Neural progenitor cell (in vitro differentiated cells): ENCODE results near the gene RAG1. TPM values are rescaled to one million over a fixed set of nuclear protein-coding genes. Genes with fewer than 3 reads are reported as not detected.

ENCODE experiments used
- DNase-seq: peaks from one replicate; pipeline ENCODE4 v3.0.0-alpha.2; 2016; ENCODE audit warnings: low spot score
- H2AFZ ChIP-seq: fragments of 200-600 bp; sonication (generic); replicated peaks from 2 replicates; pipeline ENCODE4 v1.6.1; 2016; ENCODE audit warnings: antibody characterized with exemption
- H3F3A ChIP-seq: fragments of 200-600 bp; sonication (generic); 2 replicates; pipeline ENCODE4 v1.6.1; 2016; ENCODE audit warnings: antibody characterized with exemption, low read depth
- H3K27ac ChIP-seq: fragments of 200-600 bp; sonication (generic); 2 replicates; pipeline ENCODE4 v1.5.1; 2016; ENCODE audit warnings: mild to moderate bottlenecking
- H3K27me3 ChIP-seq: fragments of 200-600 bp; sonication (generic); 2 replicates; pipeline ENCODE4 v1.6.1; 2016; ENCODE audit warnings: mild to moderate bottlenecking, moderate library complexity
- H3K36me3 ChIP-seq: fragments of 200-600 bp; sonication (generic); 2 replicates; pipeline ENCODE4 v1.5.1; 2016
- H3K4me1 ChIP-seq: fragments of 200-600 bp; sonication (generic); 2 replicates; pipeline ENCODE4 v1.6.1; 2016; ENCODE audit warnings: mixed run types
- H3K4me2 ChIP-seq: fragments of 200-600 bp; sonication (generic); 2 replicates; pipeline ENCODE4 v1.6.1; 2016
- H3K4me3 ChIP-seq: fragments of 200-600 bp; sonication (generic); 2 replicates; pipeline ENCODE4 v1.5.1; 2016
- H3K79me2 ChIP-seq: fragments of 200-600 bp; sonication (generic); 2 replicates; pipeline ENCODE4 v1.6.1; 2016; ENCODE audit warnings: low read depth
- H3K9ac ChIP-seq: fragments of 200-600 bp; sonication (generic); 2 replicates; pipeline ENCODE4 v1.6.1; 2016
- H3K9me3 ChIP-seq: fragments of 200-600 bp; sonication (generic); 2 replicates; pipeline ENCODE4 v1.5.1; 2016; ENCODE audit warnings: low read depth
- H4K20me1 ChIP-seq: fragments of 200-600 bp; sonication (generic); 2 replicates; pipeline ENCODE4 v1.6.1; 2016; ENCODE audit warnings: low read depth
- H3K27ac Mint-ChIP-seq: 3 replicates; pipeline ENCODE4 v1.8.0; 2021; ENCODE audit warnings: mixed read lengths
- H3K27me3 Mint-ChIP-seq: 2 replicates; pipeline ENCODE4 v1.8.0; 2022; ENCODE audit warnings: low read depth, mild to moderate bottlenecking, inconsistent platforms, moderate library complexity, mixed read lengths; ENCODE audit not compliant: insufficient read depth
- H3K36me3 Mint-ChIP-seq: 3 replicates; pipeline ENCODE4 v1.8.0; 2021; ENCODE audit warnings: mixed read lengths
- H3K4me1 Mint-ChIP-seq: 3 replicates; pipeline ENCODE4 v1.8.0; 2021; ENCODE audit warnings: mixed read lengths
- H3K4me3 Mint-ChIP-seq: 3 replicates; pipeline ENCODE4 v1.8.0; 2021; ENCODE audit warnings: mild to moderate bottlenecking, moderate library complexity, mixed read lengths
- H3K9me3 Mint-ChIP-seq: 3 replicates; pipeline ENCODE4 v1.8.0; 2020; ENCODE audit warnings: mixed read lengths
- CTCF ChIP-seq: fragments of 200-600 bp; sonication (generic); IDR thresholded peaks from 2 replicates; pipeline ENCODE4 v1.5.1; 2017; ENCODE audit warnings: antibody characterized with exemption, mild to moderate bottlenecking
- EZH2 ChIP-seq: fragments of 200-600 bp; sonication (generic); IDR thresholded peaks from 2 replicates; pipeline ENCODE4 v1.6.1; 2017; ENCODE audit warnings: antibody characterized with exemption, mild to moderate bottlenecking, moderate library complexity
- EZH2phosphoT487 ChIP-seq: fragments of 200-600 bp; sonication (generic); IDR thresholded peaks from 2 replicates; pipeline ENCODE4 v1.6.1; 2017; ENCODE audit warnings: antibody characterized with exemption
- total RNA-seq: library from RNA; depleted of rRNA; stranded (reverse); fragments of >200 nt; gene quantifications from 2 replicates; pipeline ENCODE4 v1.2.3, GENCODE V29; 2015; ENCODE audit warnings: low replicate concordance

The RAG1 gene
- total RNA-seq, 1 donor from 2014 or later: 0.84 TPM

- H3K9ac ChIP-seq: no peak overlapping the region
- H3K36me3 ChIP-seq: no peaks in the 10 kb centered on the region
- H3K4me1 ChIP-seq: no peaks in the 10 kb centered on the region
- no peaks in the 10 kb centered on the region for H3K79me2 ChIP-seq
- H3K27me3 Mint-ChIP-seq: no peaks in the 10 kb centered on the region
- peak; percentile 9 for DNase-seq
- H3F3A ChIP-seq: no peaks in the 10 kb centered on the region
- no peak overlapping the region for H3K27ac Mint-ChIP-seq
- H3K27me3 ChIP-seq: no peaks in the 10 kb centered on the region
- no peaks in the 10 kb centered on the region for H4K20me1 ChIP-seq
- H3K4me2 ChIP-seq: no peak overlapping the region
- no peaks in the 10 kb centered on the region for H3K9me3 Mint-ChIP-seq
- no peak overlapping the region for H3K4me3 ChIP-seq
- TF ChIP-seq CTCF (peak; percentile 45), EZH2 (no peak)
- no peaks in the 10 kb centered on the region for H3K9me3 ChIP-seq
- no peak overlapping the region for H3K27ac ChIP-seq
- H3K4me3 Mint-ChIP-seq: no peak overlapping the region
- no peaks in the 10 kb centered on the region for H3K36me3 Mint-ChIP-seq
- no peaks in the 10 kb centered on the region for H3K4me1 Mint-ChIP-seq
- no peak overlapping the region for H2AFZ ChIP-seq
Observed at GRCh38 chr11:36622431-36623136, 54.8 kb downstream of the RAG1 start.

GRCh38 chr11:36623494-36623893, 55.7 kb downstream of the RAG1 start:
- Histone ChIP-seq H3K4me1 (peaks cover under 1% of the 10 kb centered on the region), H3K4me3 (no peak overlapping the region), H3K36me3 (no peaks in the 10 kb centered on the region), H3K9ac (no peak overlapping the region), H4K20me1 (no peaks in the 10 kb centered on the region), H3K4me2 (no peak overlapping the region), H3K79me2 (no peaks in the 10 kb centered on the region), H3K27ac (no peak overlapping the region), H3K9me3 (no peaks in the 10 kb centered on the region), H3K27me3 (no peaks in the 10 kb centered on the region), H2AFZ (no peak overlapping the region), H3F3A (no peaks in the 10 kb centered on the region)
- no peaks in the 10 kb centered on the region for H3K27me3 Mint-ChIP-seq
- H3K4me1 Mint-ChIP-seq: no peaks in the 10 kb centered on the region
- H3K9me3 Mint-ChIP-seq: no peaks in the 10 kb centered on the region
- no peaks in the 10 kb centered on the region for H3K36me3 Mint-ChIP-seq
- no peak overlapping the region for H3K27ac Mint-ChIP-seq
- H3K4me3 Mint-ChIP-seq: no peak overlapping the region
- no peak for TF ChIP-seq CTCF
- TF ChIP-seq EZH2phosphoT487: no peak
- no peak for TF ChIP-seq EZH2
- DNase-seq: no peak

GRCh38 chr11:36627006-36627405, 59.2 kb downstream of the RAG1 start:
- no peak overlapping the region for H3K9ac ChIP-seq
- no peak overlapping the region for H3K4me3 Mint-ChIP-seq
- no peaks in the 10 kb centered on the region for H3K79me2 ChIP-seq
- no peaks in the 10 kb centered on the region for H3K9me3 ChIP-seq
- H3K4me1 ChIP-seq: peaks cover 15% of the 10 kb centered on the region
- H3K36me3 ChIP-seq: no peaks in the 10 kb centered on the region
- H3K4me2 ChIP-seq: no peak overlapping the region
- no peak overlapping the region for H3K27ac ChIP-seq
- peaks cover 11% of the 10 kb centered on the region for H3K4me1 Mint-ChIP-seq
- no peaks in the 10 kb centered on the region for H3K27me3 Mint-ChIP-seq
- H3F3A ChIP-seq: no peaks in the 10 kb centered on the region
- H4K20me1 ChIP-seq: no peaks in the 10 kb centered on the region
- H3K27ac Mint-ChIP-seq: no peak overlapping the region
- H3K36me3 Mint-ChIP-seq: no peaks in the 10 kb centered on the region
- TF ChIP-seq EZH2phosphoT487 (no peak), EZH2 (no peak), CTCF (no peak)
- no peak for DNase-seq
- H3K4me3 ChIP-seq: no peak overlapping the region
- H3K9me3 Mint-ChIP-seq: no peaks in the 10 kb centered on the region
- H3K27me3 ChIP-seq: no peaks in the 10 kb centered on the region
- H2AFZ ChIP-seq: no peak overlapping the region
